Heart left ventricle (tissue), 16 donors: Measurements from ENCODE around the gene SERBP1. TPM values are rescaled to one million over a fixed set of nuclear protein-coding genes. Genes with fewer than 3 reads are reported as not detected.
"Not testable (repeated sequence)": the region's sequence is repeated elsewhere in the genome, so short reads cannot be mapped to it uniquely, and the experiment has no call there.

Experiments
- ATAC-seq, 4 donors: fragments of 200-7000 bp; cut with Tn5 transposase; one replicate each; pipeline ENCODE4 v1.9.1; 2020 to 2022; ENCODE audit warnings: moderate library complexity in 4 of 4, mild to moderate bottlenecking in 3 of 4, moderate number of reproducible peaks in 1 of 4
- DNase-seq, 5 donors: peaks; one replicate each; pipeline ENCODE4 v3.0.0-alpha.2; 2020
- H3K27ac ChIP-seq, 12 donors: fragments of 200-600 bp; sonication (generic) in 4 of 12; one replicate each; pipeline versions ENCODE4 v1.5.0 to v1.8.0; 2016 to 2022; ENCODE audit warnings: mild to moderate bottlenecking in 2 of 12
- H3K27me3 ChIP-seq, 9 donors: fragments of 200-600 bp; sonication (generic) in 2 of 9; one replicate each; pipeline versions ENCODE4 v1.5.1 to v1.8.0; 2016 to 2022; ENCODE audit warnings: mild to moderate bottlenecking in 3 of 9
- H3K36me3 ChIP-seq, 9 donors: fragments of 200-600 bp; sonication (generic) in 2 of 9; one replicate each; pipeline versions ENCODE4 v1.5.0 to v1.8.0; 2018 to 2022; ENCODE audit warnings: mild to moderate bottlenecking in 2 of 9
- H3K4me1 ChIP-seq, 12 donors: fragments of 200-600 bp; sonication (generic) in 4 of 12; one replicate each; pipeline versions ENCODE4 v1.5.0 to v1.8.0; 2016 to 2022; ENCODE audit warnings: mild to moderate bottlenecking in 3 of 12
- H3K4me3 ChIP-seq, 12 donors: fragments of 200-600 bp; sonication (generic) in 4 of 12; one replicate each; pipeline versions ENCODE4 v1.5.0 to v1.8.0; 2017 to 2022; ENCODE audit warnings: mild to moderate bottlenecking in 9 of 12, moderate library complexity in 4 of 12
- H3K9me3 ChIP-seq, 12 donors: fragments of 200-600 bp; sonication (generic) in 4 of 12; one replicate each; pipeline versions ENCODE4 v1.5.0 to v1.8.0; 2016 to 2022; ENCODE audit warnings: mild to moderate bottlenecking in 1 of 12
- POLR2A ChIP-seq, 2 donors: fragments of 450-650 bp; IDR thresholded peaks; one replicate each; pipeline ENCODE4 v1.6.1; 2017; ENCODE audit warnings: antibody characterized with exemption in 2 of 2, mild to moderate bottlenecking in 2 of 2, moderate library complexity in 2 of 2
- WGBS, 4 donors: extraction: QIAGEN DNeasy Blood & Tissue Kit in 2 of 4; methylation state at CpG; one replicate each; pipeline versions ENCODE4 v1.1.5 to v1.1.7; 2013 to 2018; 5-methylcytosine and 5-hydroxymethylcytosine counted together
- intact Hi-C, 10 donors: fragments of 100-400 bp; cut with DNase I; formaldehyde crosslinking; loops; one replicate each; pipeline versions ENCODE4 v1.11.1 to v1.14.2; 2022
- polyA plus RNA-seq, 2 donors: library from polyadenylated mRNA; stranded (reverse); fragments of 200-250 nt; gene quantifications; one replicate each; pipeline ENCODE4 v1.2.3, GENCODE V29; 2013
- total RNA-seq, 9 donors: library from RNA; depleted of rRNA in 2 of 9; stranded (reverse); fragments of >200 nt in 2 of 9; fragmentation: NEBNext Ultra II Directional in 3 of 9; extraction: Animal tissue kit (Norgen Biotek cat#: 25700) in 3 of 9; gene quantifications; one replicate each; pipeline versions ENCODE4 v1.1.0 to v1.2.4, GENCODE V29; 2016 to 2023
- TF ChIP-seq, protein P1 (sequence below), 12 donors: fragments of 200-600 bp; sonication (generic) in 4 of 12; IDR thresholded peaks; one replicate each; pipeline versions ENCODE4 v1.5.0 to v1.8.0; 2018 to 2022; ENCODE audit warnings: antibody characterized with exemption in 12 of 12, mild to moderate bottlenecking in 5 of 12
- donor health status: ischemic (EF 13 %, LVEDD 7.1; RV severe dilation, severe dysfunction).
- donor health status: healthy with polysubstance abuse.
- donor health status: DM: no; HTN: yes; CAD: no.
- donor health status: DM: no; HTN: no; CAD: no.
- donor health status: ischemic (EF 25% LVEDD 6.9; RV normal size, moderate dysfunction).
- donor health status: ischemic (EF 25% LVEDD 5.7; RV mildly dilated, moderate dysfunction).
- donor health status: healthy.
- donor health status: DM: yes; HTN: yes; CAD: no.
- donor health status: ischemic (EF 35%, LVEDD 5.7; RV mildly dilated, moderate dysfunction).
- donor health status: nonischemic (EF 11% LVEDD 7.7; RV severe dilation, severe dysfunction).
- donor health status: DM: yes; HTN: yes; CAD: no.
- donor health status: PGD.
- donor health status: ischemic (EF 29% LVEDD 5.4; RV normal size, mild dysfunction).
- donor health status: nonischemic (EF 23%, LVEDD 6.1; RV moderate dilation, normal function).

SERBP1 gene
- total and polyA plus RNA-seq, 11 donors, result 68.8 to 197 (median 148) TPM

DNA sequence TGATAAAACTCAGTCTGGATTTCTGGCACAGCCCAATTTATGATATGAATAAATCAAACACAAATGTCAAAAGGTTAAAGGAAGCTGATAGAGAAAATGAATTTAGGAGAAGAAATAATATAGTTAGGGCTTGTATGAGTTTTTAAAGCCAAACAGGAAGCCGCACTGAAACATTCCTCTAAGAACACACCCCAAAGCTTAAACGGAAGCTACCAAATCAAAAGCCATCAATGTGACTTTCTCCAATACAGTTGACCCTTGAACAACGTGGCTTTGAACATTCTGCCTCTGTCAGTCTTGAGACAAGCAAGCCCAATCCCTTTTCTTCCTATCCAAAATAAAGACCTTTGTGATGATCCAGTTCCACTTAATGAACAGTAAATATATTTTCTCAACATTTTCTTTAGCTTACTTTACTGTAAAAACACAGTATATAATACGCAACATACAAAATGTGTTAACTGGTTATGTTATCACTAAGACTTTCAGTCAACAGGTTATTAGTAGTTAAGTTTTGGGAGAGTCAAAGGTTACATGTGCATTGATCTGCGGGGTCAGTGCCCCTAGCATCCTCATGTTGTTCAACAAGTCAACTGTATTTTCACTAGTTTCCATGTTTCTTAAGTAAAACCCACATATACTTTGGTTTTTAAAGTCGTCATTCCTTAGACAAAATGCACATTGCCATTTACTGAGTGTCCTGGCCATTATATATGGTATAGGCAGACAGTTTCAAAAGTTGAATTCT, 11.2 kb downstream of the SERBP1 start:
- no peak for DNase-seq
- 65 to 73% (median 71%) methylated on average over 6 of the region's 6 CpGs for WGBS, 4 donors
- TF ChIP-seq, protein P1, sequence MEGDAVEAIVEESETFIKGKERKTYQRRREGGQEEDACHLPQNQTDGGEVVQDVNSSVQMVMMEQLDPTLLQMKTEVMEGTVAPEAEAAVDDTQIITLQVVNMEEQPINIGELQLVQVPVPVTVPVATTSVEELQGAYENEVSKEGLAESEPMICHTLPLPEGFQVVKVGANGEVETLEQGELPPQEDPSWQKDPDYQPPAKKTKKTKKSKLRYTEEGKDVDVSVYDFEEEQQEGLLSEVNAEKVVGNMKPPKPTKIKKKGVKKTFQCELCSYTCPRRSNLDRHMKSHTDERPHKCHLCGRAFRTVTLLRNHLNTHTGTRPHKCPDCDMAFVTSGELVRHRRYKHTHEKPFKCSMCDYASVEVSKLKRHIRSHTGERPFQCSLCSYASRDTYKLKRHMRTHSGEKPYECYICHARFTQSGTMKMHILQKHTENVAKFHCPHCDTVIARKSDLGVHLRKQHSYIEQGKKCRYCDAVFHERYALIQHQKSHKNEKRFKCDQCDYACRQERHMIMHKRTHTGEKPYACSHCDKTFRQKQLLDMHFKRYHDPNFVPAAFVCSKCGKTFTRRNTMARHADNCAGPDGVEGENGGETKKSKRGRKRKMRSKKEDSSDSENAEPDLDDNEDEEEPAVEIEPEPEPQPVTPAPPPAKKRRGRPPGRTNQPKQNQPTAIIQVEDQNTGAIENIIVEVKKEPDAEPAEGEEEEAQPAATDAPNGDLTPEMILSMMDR (IDR thresholded peaks at IDR 0.05), result no peak
- TF ChIP-seq POLR2A (IDR thresholded peaks at IDR 0.05), result no peak
- H3K4me3 ChIP-seq, result no peak overlapping the region
- H3K27me3 ChIP-seq, result no peaks in the 10 kb centered on the region
- peaks cover 0 to 100% (median 98%) of the 10 kb centered on the region in 9 donors for H3K36me3 ChIP-seq
- no peak for ATAC-seq
- H3K27ac ChIP-seq, result no peak overlapping the region
- H3K9me3 ChIP-seq, result no peaks in the 10 kb centered on the region
- intact Hi-C loops, result no loop called here
- peaks cover 0 to 33% (median 14%) of the 10 kb centered on the region in 12 donors for H3K4me1 ChIP-seq

DNA sequence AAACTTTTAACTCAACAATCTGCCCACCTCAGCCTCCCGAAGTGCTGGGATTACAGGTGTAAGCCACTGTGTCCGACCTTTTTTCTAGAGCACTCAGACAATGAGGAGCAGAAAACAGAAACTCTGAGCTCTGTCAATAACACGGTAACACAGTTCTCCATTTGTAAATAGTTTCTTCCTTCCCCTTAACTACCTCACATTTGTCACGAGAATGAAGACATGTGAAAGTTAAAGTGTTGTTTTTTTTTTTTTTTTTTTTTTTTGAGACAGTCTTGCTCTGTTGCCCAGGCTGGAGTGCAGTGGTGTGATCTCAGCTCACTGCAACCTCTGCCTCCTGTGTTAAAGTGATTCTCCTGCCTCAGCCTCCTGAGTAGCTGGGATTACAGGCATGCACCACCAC, 12.5 kb downstream of the SERBP1 start:
- intact Hi-C loops, result not testable (repeated sequence)
- 80 to 87% (median 83%) methylated on average over 4 of the region's 4 CpGs for WGBS, 4 donors
- peaks cover 0 to 33% (median 14%) of the 10 kb centered on the region in 12 donors for H3K4me1 ChIP-seq

DNA sequence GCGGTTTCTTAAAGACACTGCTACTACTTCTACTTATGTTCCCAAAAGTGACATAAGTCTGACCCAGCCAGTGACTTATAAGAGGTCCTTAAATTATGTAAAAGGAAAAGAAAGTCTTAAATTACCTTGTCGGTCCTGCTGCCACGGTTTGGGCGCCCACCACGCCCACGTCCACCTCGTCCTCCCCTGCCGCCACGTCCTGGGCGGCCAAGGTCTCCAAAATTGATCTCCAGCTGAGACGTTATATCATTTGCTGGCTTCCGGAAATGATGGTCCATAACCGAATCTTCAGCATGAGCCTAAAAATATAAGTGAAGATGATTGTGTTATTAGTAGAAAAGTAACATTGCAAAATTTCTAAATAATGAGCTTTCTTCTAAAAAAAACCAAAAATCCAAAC, 15.2 kb downstream of the SERBP1 start:
- intact Hi-C loops, result no loop called here
- ATAC-seq (no peak), DNase-seq (no peak)
- no peaks in the 10 kb centered on the region for H3K27me3 ChIP-seq
- no peak overlapping the region for H3K4me3 ChIP-seq
- no peak for TF ChIP-seq POLR2A (IDR thresholded peaks at IDR 0.05)
- TF ChIP-seq, protein P1 (IDR thresholded peaks at IDR 0.05), result no peak
- WGBS, 4 donors, result 91 to 93% (median 92%) methylated on average over 13 of the region's 13 CpGs
- no peaks in the 10 kb centered on the region for H3K9me3 ChIP-seq
- H3K4me1 ChIP-seq, result peaks cover 0 to 20% (median 5%) of the 10 kb centered on the region in 12 donors
- no peak overlapping the region for H3K27ac ChIP-seq
- H3K36me3 ChIP-seq, result peaks cover 0 to 100% (median 97%) of the 10 kb centered on the region in 9 donors

More for the DNA sequence above, 12.5 kb downstream of the SERBP1 start:
- not testable (repeated sequence) for H3K27me3 ChIP-seq, H3K4me3 ChIP-seq, DNase-seq, ATAC-seq, H3K27ac ChIP-seq, H3K9me3 ChIP-seq
- H3K36me3 ChIP-seq, result peaks cover 0 to 100% (median 98%) of the 10 kb centered on the region in 9 donors

DNA sequence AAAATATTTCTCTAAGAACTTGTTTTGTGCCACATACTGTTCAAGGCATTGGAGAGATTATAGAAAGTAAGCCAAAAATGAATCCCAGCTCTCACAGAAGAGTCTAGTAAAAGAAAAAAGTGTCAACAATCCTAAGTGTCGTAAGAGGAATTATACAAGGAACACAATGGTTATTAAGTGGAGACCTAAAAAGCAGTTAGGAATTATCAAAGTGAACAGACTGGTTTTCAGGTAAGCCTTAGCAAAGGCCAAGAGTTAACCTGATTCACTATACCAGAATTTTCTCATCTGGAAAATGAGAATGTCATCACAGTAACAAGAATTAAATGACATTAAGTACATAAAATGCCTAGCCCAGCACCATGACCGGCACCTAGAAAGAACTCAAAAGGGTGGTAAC, 15.6 kb downstream of the SERBP1 start:
- no peak for TF ChIP-seq POLR2A (IDR thresholded peaks at IDR 0.05)
- DNase-seq (no peak), ATAC-seq (no peak)
- Histone ChIP-seq H3K4me3 (no peak overlapping the region), H3K9me3 (no peaks in the 10 kb centered on the region), H3K36me3 (peaks cover 0 to 100% (median 97%) of the 10 kb centered on the region in 9 donors), H3K27ac (no peak overlapping the region), H3K27me3 (no peaks in the 10 kb centered on the region), H3K4me1 (peaks cover 0 to 15% (median 5%) of the 10 kb centered on the region in 12 donors)
- 94 to 98% (median 96%) methylated on average over 2 of the region's 2 CpGs for WGBS, 4 donors
- intact Hi-C loops, result no loop called here

DNA sequence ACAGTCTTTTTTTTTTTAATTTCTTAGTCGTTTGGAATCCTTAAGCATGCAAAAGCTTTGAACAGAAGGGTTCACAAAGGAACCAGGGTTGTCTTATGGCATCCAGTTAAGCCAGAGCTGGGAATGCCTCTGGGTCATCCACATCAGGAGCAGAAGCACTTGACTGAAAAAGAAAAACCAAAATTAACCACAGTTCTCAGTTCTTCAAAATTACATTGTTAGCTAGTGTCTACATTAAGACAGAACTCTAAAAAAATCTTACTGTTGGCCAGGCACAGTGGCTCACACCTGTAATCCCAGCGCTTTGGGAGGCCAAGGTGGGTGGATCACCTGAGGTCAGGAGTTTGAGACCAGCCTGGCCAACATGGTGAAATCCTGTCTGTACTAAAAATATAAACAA, 17.1 kb downstream of the SERBP1 start:
- peaks cover 0 to 91% (median 82%) of the 10 kb centered on the region in 9 donors for H3K36me3 ChIP-seq
- WGBS, 4 donors, result 73 to 78% (median 74%) methylated on average over 2 of the region's 2 CpGs
- peaks cover 0 to 15% (median 0%) of the 10 kb centered on the region in 12 donors for H3K4me1 ChIP-seq
- H3K9me3 ChIP-seq, DNase-seq, H3K27ac ChIP-seq, intact Hi-C loops, H3K4me3 ChIP-seq, ATAC-seq, H3K27me3 ChIP-seq: not testable (repeated sequence)
